WTC11 (cell line): Measurements from ENCODE around the gene CFAP90. TPM values are rescaled to one million over a fixed set of nuclear protein-coding genes. Genes with fewer than 3 reads are reported as not detected.

ENCODE experiments used
- ATAC-seq: fragments of 200-7000 bp; cut with Tn5 transposase; 2 replicates; pipeline ENCODE4 v1.10.0; 2021; ENCODE audit warnings: mild to moderate bottlenecking, moderate library complexity
- CTCF ChIA-PET: fragments of 300-600 bp; sonication (Branson Sonifier 250); formaldehyde crosslinking; loops from one replicate; lab custom pipeline; 2021; ENCODE audit warnings: antibody characterized with exemption; lab: Charles Lee
- POLR2A ChIA-PET: fragments of 350-600 bp; sonication (Branson Sonifier 250); formaldehyde crosslinking; loops from one replicate; lab custom pipeline; 2021; ENCODE audit warnings: antibody characterized with exemption; lab: Charles Lee
- DNase-seq: peaks from one replicate; pipeline ENCODE4 v3.0.0; 2021; ENCODE audit warnings: low spot score
- H3K27ac Mint-ChIP-seq: 2 replicates; pipeline ENCODE4 v1.8.0; 2021; ENCODE audit warnings: mixed read lengths
- H3K27me3 Mint-ChIP-seq: 2 replicates; pipeline ENCODE4 v1.8.0; 2021; ENCODE audit warnings: low read depth, mild to moderate bottlenecking, moderate library complexity, mixed read lengths
- H3K36me3 Mint-ChIP-seq: 2 replicates; pipeline ENCODE4 v1.8.0; 2021; ENCODE audit warnings: mixed read lengths
- H3K4me1 Mint-ChIP-seq: 2 replicates; pipeline ENCODE4 v1.8.0; 2022; ENCODE audit warnings: mixed read lengths
- H3K4me3 Mint-ChIP-seq: 2 replicates; pipeline ENCODE4 v1.8.0; 2021; ENCODE audit warnings: mild to moderate bottlenecking, moderate library complexity, mixed read lengths
- H3K9me3 Mint-ChIP-seq: 2 replicates; pipeline ENCODE4 v1.8.0; 2021; ENCODE audit warnings: mixed read lengths
- ARID4B ChIP-seq: sonication (generic); formaldehyde crosslinking; IDR thresholded peaks from 2 replicates; pipeline ENCODE4 v1.8.0; 2023; ENCODE audit warnings: missing genetic modification reagents, mild to moderate bottlenecking, borderline replicate concordance
- CREB1 ChIP-seq: sonication (generic); formaldehyde crosslinking; IDR thresholded peaks from 2 replicates; pipeline ENCODE4 v1.8.0; 2023; ENCODE audit warnings: mild to moderate bottlenecking, missing genetic modification reagents
- CREM ChIP-seq: sonication (generic); formaldehyde crosslinking; IDR thresholded peaks from 2 replicates; pipeline ENCODE4 v1.8.1; 2022; ENCODE audit warnings: mild to moderate bottlenecking, missing genetic modification reagents, moderate library complexity
- E2F5 ChIP-seq: sonication (generic); formaldehyde crosslinking; IDR thresholded peaks from 2 replicates; pipeline ENCODE4 v1.8.1; 2022; ENCODE audit warnings: mild to moderate bottlenecking, moderate library complexity, missing genetic modification reagents
- ELF4 ChIP-seq: sonication (generic); formaldehyde crosslinking; IDR thresholded peaks from 2 replicates; pipeline ENCODE4 v1.8.1; 2022; ENCODE audit warnings: low read depth, mild to moderate bottlenecking, moderate library complexity, missing genetic modification reagents
- FOXK1 ChIP-seq: sonication (generic); formaldehyde crosslinking; IDR thresholded peaks from 2 replicates; pipeline ENCODE4 v1.8.0; 2022; ENCODE audit warnings: mild to moderate bottlenecking, moderate library complexity, missing genetic modification reagents
- FOXP1 ChIP-seq: sonication (generic); formaldehyde crosslinking; IDR thresholded peaks from 2 replicates; pipeline ENCODE4 v1.8.0; 2022; ENCODE audit warnings: missing genetic modification reagents, mild to moderate bottlenecking, moderate library complexity, borderline replicate concordance
- MXD4 ChIP-seq: fragments of 250-450 bp; sonication (Bioruptor Pico); IDR thresholded peaks from 2 replicates; pipeline ENCODE4 v1.8.0; 2021; ENCODE audit warnings: mild to moderate bottlenecking, moderate library complexity, borderline replicate concordance
- MYBL2 ChIP-seq: sonication (generic); formaldehyde crosslinking; IDR thresholded peaks from 2 replicates; pipeline ENCODE4 v1.8.1; 2023; ENCODE audit warnings: mild to moderate bottlenecking, moderate library complexity, missing genetic modification reagents
- NFE2L1 ChIP-seq: sonication (generic); formaldehyde crosslinking; IDR thresholded peaks from 2 replicates; pipeline ENCODE4 v1.8.1; 2023; ENCODE audit warnings: missing genetic modification reagents
- NFYB ChIP-seq: sonication (generic); formaldehyde crosslinking; conservative IDR thresholded peaks from 2 replicates; pipeline ENCODE4 v1.8.0; 2022; ENCODE audit warnings: low read depth, missing genetic modification reagents
- RELA ChIP-seq: sonication (generic); formaldehyde crosslinking; IDR thresholded peaks from 2 replicates; pipeline ENCODE4 v1.8.1; 2022; ENCODE audit warnings: missing genetic modification reagents, mild to moderate bottlenecking, borderline replicate concordance
- SMAD3 ChIP-seq: sonication (generic); formaldehyde crosslinking; IDR thresholded peaks from 2 replicates; pipeline ENCODE4 v1.8.0; 2022; ENCODE audit warnings: missing genetic modification reagents, mild to moderate bottlenecking, borderline replicate concordance
- SP1 ChIP-seq: sonication (generic); formaldehyde crosslinking; conservative IDR thresholded peaks from 2 replicates; pipeline ENCODE4 v1.8.1; 2022; ENCODE audit warnings: missing genetic modification reagents
- TCF7 ChIP-seq: sonication (generic); formaldehyde crosslinking; IDR thresholded peaks from 2 replicates; pipeline ENCODE4 v1.8.0; 2022; ENCODE audit warnings: mild to moderate bottlenecking, low read depth, missing genetic modification reagents, moderate library complexity
- ZNF219 ChIP-seq: sonication (generic); formaldehyde crosslinking; IDR thresholded peaks from 2 replicates; pipeline ENCODE4 v1.8.0; 2023; ENCODE audit warnings: missing genetic modification reagents, mild to moderate bottlenecking, borderline replicate concordance
- ZNF232 ChIP-seq: sonication (generic); formaldehyde crosslinking; IDR thresholded peaks from 2 replicates; pipeline ENCODE4 v1.8.0; 2022; ENCODE audit warnings: mild to moderate bottlenecking, missing genetic modification reagents
- ZNF281 ChIP-seq: sonication (generic); formaldehyde crosslinking; IDR thresholded peaks from 2 replicates; pipeline ENCODE4 v1.8.0; 2023; ENCODE audit warnings: mild to moderate bottlenecking, missing genetic modification reagents
- ZNF423 ChIP-seq: fragments of 250-450 bp; sonication (Bioruptor Pico); IDR thresholded peaks from 2 replicates; pipeline ENCODE4 v2.1.2; 2022; ENCODE audit warnings: mild to moderate bottlenecking, moderate library complexity
- total RNA-seq: library from RNA; stranded (reverse); gene quantifications from 3 replicates; pipeline ENCODE4 v1.2.3, GENCODE V29; 2021
- TF ChIP-seq, protein P1 (sequence below): sonication (generic); formaldehyde crosslinking; IDR thresholded peaks from 2 replicates; pipeline ENCODE4 v1.8.0; 2022; ENCODE audit warnings: mild to moderate bottlenecking, missing genetic modification reagents
- TF ChIP-seq, protein P2 (sequence below): sonication (generic); formaldehyde crosslinking; IDR thresholded peaks from 2 replicates; pipeline ENCODE4 v1.8.1; 2023; ENCODE audit warnings: mild to moderate bottlenecking, missing genetic modification reagents
- TF ChIP-seq, protein P3 (sequence below): sonication (generic); formaldehyde crosslinking; IDR thresholded peaks from 2 replicates; pipeline ENCODE4 v1.8.0; 2022; ENCODE audit warnings: mild to moderate bottlenecking, missing genetic modification reagents
- TF ChIP-seq, protein P4 (sequence below): sonication (generic); formaldehyde crosslinking; conservative IDR thresholded peaks from 2 replicates; pipeline ENCODE4 v1.8.1; 2023; ENCODE audit warnings: mild to moderate bottlenecking, low read depth, missing genetic modification reagents, moderate library complexity

Gene CFAP90
- total RNA-seq, 1 experiment from 2014 or later = 0.33 TPM

- H3K36me3 Mint-ChIP-seq = peaks cover 8% of the 10 kb centered on the region
- no peaks in the 10 kb centered on the region for H3K27me3 Mint-ChIP-seq
- DNase-seq = peak; percentile 83
- ATAC-seq = peak; percentile 100
- no peak within 1 kb of the TSS; the same call in 1 of the 2 replicates for H3K27ac Mint-ChIP-seq
- peak within 1 kb of the TSS; percentile 84 for H3K4me3 Mint-ChIP-seq
- peaks cover 16% of the 10 kb centered on the region for H3K4me1 Mint-ChIP-seq
- H3K9me3 Mint-ChIP-seq = no peaks in the 10 kb centered on the region
- ChIA-PET CTCF (interaction anchor here (0.6 to 2.6 kb wide), 12 partner anchors 11 to 1049 kb away, joined by 3 to 12 read pairs (median 4); partner anchors contain the start of gene CFAP90), POLR2A (interaction anchor here (0.9 to 1.5 kb wide), 2 partner anchors 12 to 18 kb away, joined by 3 to 4 read pairs; partner anchors contain the start of gene CFAP90)
- TF ChIP-seq, protein P1, sequence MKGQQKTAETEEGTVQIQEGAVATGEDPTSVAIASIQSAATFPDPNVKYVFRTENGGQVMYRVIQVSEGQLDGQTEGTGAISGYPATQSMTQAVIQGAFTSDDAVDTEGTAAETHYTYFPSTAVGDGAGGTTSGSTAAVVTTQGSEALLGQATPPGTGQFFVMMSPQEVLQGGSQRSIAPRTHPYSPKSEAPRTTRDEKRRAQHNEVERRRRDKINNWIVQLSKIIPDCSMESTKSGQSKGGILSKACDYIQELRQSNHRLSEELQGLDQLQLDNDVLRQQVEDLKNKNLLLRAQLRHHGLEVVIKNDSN (CRISPR knock-in tag) = 0 out of 2 replicates have a peak, but pooled peaks have one; percentile 25
- TF ChIP-seq SMAD3 (CRISPR knock-in tag) = 0 out of 2 replicates have a peak, but pooled peaks have one; percentile 19
- peak; percentile 67; the same call in 1 of the 2 replicates for TF ChIP-seq NFE2L1 (CRISPR knock-in tag)
- TF ChIP-seq ELF4 (CRISPR knock-in tag) = peak; percentile 57; the same call in 1 of the 2 replicates
- TF ChIP-seq ZNF281 (CRISPR knock-in tag) = no peak
- peak; percentile 17; the same call in 1 of the 2 replicates for TF ChIP-seq ZNF219 (CRISPR knock-in tag)
- no peak for TF ChIP-seq TCF7 (CRISPR knock-in tag)
- TF ChIP-seq ZNF423 (CRISPR knock-in tag) = peak; percentile 96
- TF ChIP-seq, protein P2, sequence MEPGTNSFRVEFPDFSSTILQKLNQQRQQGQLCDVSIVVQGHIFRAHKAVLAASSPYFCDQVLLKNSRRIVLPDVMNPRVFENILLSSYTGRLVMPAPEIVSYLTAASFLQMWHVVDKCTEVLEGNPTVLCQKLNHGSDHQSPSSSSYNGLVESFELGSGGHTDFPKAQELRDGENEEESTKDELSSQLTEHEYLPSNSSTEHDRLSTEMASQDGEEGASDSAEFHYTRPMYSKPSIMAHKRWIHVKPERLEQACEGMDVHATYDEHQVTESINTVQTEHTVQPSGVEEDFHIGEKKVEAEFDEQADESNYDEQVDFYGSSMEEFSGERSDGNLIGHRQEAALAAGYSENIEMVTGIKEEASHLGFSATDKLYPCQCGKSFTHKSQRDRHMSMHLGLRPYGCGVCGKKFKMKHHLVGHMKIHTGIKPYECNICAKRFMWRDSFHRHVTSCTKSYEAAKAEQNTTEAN (CRISPR knock-in tag) = peak; percentile 58; the same call in 1 of the 2 replicates
- peak; percentile 93 for TF ChIP-seq FOXK1 (CRISPR knock-in tag)
- peak; percentile 57; the same call in 1 of the 2 replicates for TF ChIP-seq E2F5
- TF ChIP-seq, protein P3, sequence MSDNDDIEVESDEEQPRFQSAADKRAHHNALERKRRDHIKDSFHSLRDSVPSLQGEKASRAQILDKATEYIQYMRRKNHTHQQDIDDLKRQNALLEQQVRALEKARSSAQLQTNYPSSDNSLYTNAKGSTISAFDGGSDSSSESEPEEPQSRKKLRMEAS (CRISPR knock-in tag) = peak; percentile 87
- TF ChIP-seq, protein P4, sequence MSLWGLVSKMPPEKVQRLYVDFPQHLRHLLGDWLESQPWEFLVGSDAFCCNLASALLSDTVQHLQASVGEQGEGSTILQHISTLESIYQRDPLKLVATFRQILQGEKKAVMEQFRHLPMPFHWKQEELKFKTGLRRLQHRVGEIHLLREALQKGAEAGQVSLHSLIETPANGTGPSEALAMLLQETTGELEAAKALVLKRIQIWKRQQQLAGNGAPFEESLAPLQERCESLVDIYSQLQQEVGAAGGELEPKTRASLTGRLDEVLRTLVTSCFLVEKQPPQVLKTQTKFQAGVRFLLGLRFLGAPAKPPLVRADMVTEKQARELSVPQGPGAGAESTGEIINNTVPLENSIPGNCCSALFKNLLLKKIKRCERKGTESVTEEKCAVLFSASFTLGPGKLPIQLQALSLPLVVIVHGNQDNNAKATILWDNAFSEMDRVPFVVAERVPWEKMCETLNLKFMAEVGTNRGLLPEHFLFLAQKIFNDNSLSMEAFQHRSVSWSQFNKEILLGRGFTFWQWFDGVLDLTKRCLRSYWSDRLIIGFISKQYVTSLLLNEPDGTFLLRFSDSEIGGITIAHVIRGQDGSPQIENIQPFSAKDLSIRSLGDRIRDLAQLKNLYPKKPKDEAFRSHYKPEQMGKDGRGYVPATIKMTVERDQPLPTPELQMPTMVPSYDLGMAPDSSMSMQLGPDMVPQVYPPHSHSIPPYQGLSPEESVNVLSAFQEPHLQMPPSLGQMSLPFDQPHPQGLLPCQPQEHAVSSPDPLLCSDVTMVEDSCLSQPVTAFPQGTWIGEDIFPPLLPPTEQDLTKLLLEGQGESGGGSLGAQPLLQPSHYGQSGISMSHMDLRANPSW (CRISPR knock-in tag) = no peak
- TF ChIP-seq CREM (CRISPR knock-in tag) = peak; percentile 91
- 0 out of 2 replicates have a peak, but pooled peaks have one; percentile 31 for TF ChIP-seq ZNF232 (CRISPR knock-in tag)
- no peak for TF ChIP-seq RELA (CRISPR knock-in tag)
- peak; percentile 89 for TF ChIP-seq SP1
- TF ChIP-seq NFYB (CRISPR knock-in tag) = peak; percentile 92
- TF ChIP-seq MYBL2 (CRISPR knock-in tag) = peak; percentile 39; the same call in 1 of the 2 replicates
- peak; percentile 92; the same call in 1 of the 2 replicates for TF ChIP-seq ARID4B (CRISPR knock-in tag)
- TF ChIP-seq CREB1 (CRISPR knock-in tag) = no peak; the same call in 1 of the 2 replicates
- TF ChIP-seq MXD4 (CRISPR knock-in tag) = no peak
- peak; percentile 32; the same call in 1 of the 2 replicates for TF ChIP-seq FOXP1 (CRISPR knock-in tag)
Observed at GRCh38 chr5:7868773-7869473, 18.0 kb upstream of the CFAP90 start, which contains the start of the genes FASTKD3 and MTRR. Gene FASTKD3 (minus strand): TSS chr5:7869031. CDS start chr5:7868083, 948 bp downstream. Gene MTRR (plus strand): TSS chr5:7869148. CDS start chr5:7870795, 1,647 bp downstream.
